ENCODE data around the gene KCNJ14. TPM values are rescaled to one million over a fixed set of nuclear protein-coding genes. Genes with fewer than 3 reads are reported as not detected.

KCNJ14 gene
- total RNA-seq: 0.19 TPM
- long read RNA-seq: 0 reads

DNA sequence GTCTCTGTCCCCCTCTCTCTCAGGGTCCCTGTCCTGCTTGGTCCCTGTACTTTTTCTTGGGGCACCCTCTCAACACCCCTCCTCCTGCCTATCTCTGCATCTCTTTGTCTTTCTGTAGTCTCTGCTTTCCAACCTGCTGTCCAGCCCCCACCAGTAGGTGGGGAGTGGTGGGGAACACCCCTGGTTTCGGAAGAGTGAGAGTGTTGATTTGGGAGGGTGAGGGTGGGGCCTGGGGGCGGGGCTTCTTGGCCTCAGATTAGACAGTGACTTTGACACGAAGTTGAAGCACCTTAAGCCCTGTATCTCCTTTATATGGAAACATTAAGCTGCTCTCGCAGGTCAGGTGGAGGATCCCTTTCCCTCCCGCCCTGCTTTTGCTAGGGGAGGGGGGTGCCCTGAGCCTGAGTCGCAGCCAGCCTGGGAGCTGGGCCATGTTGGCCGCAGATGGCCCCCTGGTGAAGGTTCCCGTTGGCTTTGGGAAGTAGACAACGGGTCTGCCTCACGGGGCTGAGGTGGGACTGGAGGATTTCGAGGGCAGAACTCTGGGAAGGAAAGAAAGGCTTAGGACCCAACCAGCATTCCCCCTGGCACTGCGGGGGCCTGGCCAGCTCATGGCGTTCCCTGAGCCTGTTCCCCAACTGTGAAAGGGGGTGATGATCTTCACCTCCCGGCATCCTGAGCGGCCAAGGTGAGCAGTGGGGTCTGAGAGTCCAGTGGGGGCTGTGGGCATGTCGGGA lies at the start of gene KCNJ14:
TSS of gene KCNJ14 (plus strand) at position 404 of the 737 bp plus-strand sequence. CDS start 6,151 bp downstream, outside the sequence.
- no peak for ATAC-seq
- DNase-seq (ENCODE audit: missing footprints): no peak
- intact Hi-C loops (cut with DNase I): no loop called here

DNA sequence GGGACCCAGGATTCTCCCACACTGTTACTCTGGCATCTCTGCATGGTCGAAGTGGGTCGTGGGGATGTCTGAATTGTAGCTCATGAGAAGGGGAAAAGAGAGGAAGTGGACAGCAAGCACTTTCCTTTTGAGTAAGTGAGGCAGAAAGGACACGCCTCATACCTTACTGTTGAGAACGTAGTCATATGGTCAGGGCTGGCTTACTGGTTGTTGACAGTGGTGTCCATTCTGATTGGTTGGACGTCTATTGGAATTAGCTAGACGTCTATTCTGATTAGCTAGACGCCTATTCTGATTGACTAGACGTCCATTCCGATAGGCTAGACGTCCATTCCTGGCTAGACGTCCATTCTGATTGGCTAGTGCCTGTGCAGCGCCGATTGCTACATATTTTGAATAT lies 49.5 kb upstream of the KCNJ14 start:
- no peak for DNase-seq (ENCODE audit: missing footprints)
- intact Hi-C loops (cut with DNase I): no loop called here
- no peak for ATAC-seq

DNA sequence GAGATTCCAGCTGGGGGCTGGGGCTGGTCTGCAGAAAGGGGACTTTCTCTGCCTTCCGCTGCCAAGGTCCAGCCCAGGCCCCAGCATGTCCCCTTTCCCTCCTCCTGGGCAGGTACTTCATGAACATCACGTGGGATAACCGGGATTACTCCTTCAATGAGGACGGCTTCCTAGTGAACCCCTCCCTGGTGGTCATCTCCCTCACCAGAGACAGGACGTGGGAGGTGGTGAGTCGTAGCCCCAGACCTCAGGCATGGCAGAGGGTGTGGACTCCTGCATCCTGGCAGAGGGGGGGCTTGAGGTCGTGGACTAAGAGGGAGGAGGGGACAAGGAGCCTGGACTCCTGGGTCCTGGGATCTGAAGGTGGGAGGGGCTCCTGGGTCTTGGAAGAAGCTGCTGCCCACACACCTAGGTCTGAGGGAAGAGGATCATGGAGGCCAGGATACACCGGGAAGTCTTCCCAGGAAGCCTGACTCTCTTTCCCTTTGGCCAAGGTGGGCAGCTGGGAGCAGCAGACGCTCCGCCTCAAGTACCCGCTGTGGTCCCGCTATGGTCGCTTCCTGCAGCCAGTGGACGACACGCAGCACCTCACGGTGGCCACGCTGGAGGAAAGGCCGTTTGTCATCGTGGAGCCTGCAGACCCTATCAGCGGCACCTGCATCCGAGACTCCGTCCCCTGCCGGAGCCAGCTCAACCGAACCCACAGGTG lies 41.3 kb upstream of the KCNJ14 start:
- ATAC-seq (no peak), DNase-seq (ENCODE audit: missing footprints) (no peak)
- intact Hi-C loops (cut with DNase I): no loop called here

DNA sequence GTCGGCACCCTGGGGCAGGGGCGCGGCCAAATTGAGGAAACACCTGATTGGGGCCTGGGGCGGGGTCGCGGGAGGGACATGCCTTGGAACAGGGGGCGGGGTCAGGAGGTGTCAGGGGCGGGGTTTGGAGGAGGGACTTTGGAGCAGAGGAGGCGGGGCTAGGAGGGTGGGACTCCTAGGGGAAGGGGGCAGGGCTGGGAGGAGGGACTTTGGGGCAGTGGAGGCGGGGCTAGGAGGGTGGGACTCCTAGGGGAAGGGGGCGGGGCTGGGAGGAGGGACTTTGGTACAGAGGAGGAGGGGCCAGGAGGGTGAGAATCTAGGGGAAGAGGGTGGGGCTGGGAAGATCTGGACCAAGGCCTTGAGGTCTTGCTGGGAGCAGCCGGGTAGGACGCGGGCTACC lies 40.0 kb upstream of the KCNJ14 start:
- intact Hi-C loops (cut with DNase I): no loop called here
- peak; percentile 87 for ATAC-seq
- peak; percentile 91 for DNase-seq (ENCODE audit: missing footprints)

DNA sequence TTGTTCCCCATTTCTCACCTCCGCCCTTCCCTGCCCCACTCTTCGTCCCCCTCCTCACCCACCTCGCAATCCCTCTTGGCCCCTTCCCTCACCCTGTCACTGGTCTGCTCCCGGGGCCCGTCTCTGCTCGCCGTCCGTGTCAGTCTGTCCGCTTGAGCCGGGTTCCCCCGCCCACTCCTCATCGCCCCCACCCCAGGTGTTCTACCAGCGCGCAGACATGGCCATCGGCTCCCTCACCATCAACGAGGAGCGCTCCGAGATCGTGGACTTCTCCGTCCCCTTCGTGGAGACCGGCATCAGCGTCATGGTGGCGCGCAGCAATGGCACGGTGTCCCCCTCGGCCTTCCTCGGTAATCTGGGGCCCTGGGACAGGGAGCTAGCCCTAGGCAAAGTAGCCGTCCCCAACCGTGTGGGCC lies 39.6 kb upstream of the KCNJ14 start:
- intact Hi-C loops (cut with DNase I): no loop called here
- ATAC-seq (no peak), DNase-seq (ENCODE audit: missing footprints) (no peak)

DNA sequence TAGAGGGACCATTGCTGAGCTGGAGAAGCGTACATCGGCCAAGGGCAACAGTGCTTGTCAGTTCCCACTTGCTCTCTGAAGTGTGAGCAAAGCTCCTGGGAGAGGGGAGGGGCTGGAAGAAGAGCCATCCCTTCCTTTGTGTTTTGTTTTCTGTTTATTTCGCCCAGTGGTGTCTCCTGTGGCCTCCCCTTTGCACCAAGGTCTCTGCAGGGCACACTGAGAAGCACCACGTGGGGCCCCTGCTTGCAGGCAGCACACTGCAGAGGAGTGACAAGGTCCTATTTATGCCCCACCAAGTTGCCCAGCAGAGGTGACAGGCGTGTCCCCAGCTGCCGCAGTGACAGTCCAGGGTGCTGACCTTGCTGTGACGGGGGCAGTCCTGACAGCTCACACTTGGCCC lies 38.0 kb upstream of the KCNJ14 start:
- intact Hi-C loops (cut with DNase I): no loop called here
- peak; percentile 57 for ATAC-seq
- DNase-seq (ENCODE audit: missing footprints): no peak

DNA sequence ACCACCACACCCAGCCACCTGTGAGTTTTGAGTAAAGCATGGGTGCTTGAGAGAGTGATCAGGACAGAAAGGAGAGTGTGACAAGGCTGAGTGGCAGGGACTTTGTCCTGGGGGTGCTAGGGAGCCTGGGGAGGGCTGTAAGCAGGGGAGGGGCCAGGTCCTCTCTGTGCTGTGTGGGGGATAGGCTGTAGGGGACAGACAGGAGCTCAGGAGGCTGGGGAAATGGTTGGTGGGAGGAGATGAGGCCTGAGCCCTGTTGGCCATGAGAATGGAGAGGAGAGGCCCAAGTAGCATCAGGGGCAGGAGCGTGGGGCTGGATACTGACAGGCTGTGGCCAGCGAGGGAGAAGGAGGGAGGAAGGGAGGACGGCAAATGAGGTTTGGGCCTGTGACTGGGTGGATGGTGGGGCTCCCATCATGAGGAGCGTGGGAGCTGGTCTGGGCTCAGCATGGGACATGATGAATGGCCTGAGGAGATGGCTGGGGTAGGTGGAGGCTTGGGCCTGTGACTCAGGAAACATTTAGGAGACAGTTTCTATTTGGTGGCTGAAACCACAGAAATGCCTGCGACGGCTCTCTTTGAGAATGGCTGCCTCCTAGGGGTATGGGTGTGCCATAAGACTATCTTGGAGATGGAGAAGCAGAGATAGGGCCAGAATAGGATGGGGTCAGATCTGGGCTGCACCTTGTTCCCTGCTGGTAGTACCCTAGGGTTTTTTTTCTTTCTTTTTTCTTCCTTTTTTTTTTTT lies 36.9 kb upstream of the KCNJ14 start:
- ATAC-seq: no peak
- no peak for DNase-seq (ENCODE audit: missing footprints)
- intact Hi-C loops (cut with DNase I): no loop called here

DNA sequence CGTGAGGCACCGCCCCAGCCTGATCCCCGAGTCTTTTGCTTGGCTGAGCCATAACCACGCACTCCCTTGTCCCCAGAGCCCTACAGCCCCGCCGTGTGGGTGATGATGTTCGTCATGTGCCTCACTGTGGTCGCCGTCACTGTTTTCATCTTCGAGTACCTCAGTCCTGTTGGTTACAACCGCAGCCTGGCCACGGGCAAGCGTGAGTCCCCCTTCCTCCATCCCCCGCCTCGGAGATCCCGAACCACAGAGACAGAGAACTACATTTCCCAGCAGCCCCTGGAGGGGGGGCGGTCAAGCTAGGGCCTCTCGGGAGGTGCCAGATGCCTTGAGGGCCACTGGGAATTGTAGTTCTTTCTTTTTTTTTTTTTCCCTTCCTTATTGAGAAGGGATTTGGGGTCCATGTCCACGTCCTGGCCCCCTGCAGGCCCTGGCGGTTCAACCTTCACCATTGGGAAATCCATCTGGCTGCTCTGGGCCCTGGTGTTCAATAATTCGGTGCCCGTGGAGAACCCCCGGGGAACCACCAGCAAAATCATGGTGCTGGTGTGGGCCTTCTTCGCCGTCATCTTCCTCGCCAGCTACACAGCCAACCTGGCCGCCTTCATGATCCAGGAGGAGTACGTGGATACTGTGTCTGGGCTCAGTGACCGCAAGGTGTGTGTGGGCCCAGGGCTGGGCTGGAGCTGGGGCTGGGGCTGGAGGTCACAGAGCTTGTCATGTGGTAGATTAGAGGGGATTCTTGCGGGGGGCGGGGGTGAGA lies 36.0 kb upstream of the KCNJ14 start:
- ATAC-seq: peak; percentile 32
- DNase-seq (ENCODE audit: missing footprints): no peak

DNA sequence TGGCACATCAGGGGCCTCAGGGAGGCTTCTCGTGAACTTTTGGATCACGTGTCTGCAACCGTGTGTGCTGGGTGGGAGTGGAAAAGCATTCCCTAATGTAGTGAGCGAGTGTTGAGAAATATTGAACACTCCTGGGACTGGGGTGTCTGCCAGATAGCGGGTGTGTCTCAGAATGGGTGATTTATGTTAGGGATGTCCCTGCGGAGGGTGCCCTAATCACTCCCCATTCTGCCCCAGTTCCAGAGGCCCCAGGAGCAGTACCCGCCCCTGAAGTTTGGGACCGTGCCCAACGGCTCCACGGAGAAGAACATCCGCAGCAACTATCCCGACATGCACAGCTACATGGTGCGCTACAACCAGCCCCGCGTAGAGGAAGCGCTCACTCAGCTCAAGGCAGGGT lies 33.8 kb upstream of the KCNJ14 start:
- ATAC-seq: no peak
- intact Hi-C loops (cut with DNase I): no loop called here
- DNase-seq (ENCODE audit: missing footprints): no peak

More for the DNA sequence above, 36.0 kb upstream of the KCNJ14 start:
- intact Hi-C loops (cut with DNase I): no loop called here

DNA sequence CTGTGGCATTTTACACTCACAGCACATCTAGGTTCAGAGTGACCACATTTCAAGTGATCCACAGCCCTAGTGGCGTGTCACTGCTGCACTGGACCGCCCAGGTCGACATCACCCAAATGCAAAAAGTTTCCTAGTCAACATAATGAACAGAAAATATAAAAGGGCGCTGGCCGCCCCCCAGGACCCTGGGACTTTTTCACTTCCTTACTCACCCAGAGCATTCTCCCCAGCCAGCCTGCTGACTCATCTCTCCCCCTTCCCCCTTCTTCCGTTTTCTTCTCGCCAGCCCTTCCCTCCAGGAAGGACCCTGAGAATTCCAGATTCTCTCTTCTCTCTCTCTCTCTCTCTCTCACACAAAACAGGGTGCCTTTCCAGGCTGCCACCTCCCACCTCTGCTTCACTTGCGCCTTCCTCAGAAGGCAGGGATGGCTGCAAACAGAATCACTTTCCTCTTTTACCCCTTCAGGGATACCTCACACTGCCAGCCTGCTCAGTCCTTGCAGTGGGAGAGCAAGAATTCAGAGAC lies 30.6 kb upstream of the KCNJ14 start:
- no peak for DNase-seq (ENCODE audit: missing footprints)
- intact Hi-C loops (cut with DNase I): no loop called here
- ATAC-seq: no peak

DNA sequence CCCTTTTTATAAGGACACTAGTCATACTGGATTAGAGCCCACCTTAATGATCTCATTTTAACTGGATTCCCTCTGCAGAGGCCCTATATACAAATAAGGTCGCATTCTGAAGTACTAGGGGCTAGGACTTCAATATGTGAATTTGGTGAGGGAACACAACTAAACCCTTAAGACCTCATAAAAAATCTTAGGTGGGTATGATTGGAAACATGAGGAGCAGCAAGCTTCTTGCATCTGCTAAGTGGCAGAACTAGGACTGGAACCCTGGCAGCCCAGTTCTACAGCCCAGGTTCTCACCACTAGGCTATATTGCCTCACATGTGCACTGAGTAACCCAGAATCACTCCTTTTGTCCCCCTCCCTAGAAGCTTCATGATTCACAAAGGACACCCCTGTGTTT lies 26.7 kb upstream of the KCNJ14 start:
- no peak for DNase-seq (ENCODE audit: missing footprints)
- ATAC-seq: no peak
- intact Hi-C loops (cut with DNase I): no loop called here

DNA sequence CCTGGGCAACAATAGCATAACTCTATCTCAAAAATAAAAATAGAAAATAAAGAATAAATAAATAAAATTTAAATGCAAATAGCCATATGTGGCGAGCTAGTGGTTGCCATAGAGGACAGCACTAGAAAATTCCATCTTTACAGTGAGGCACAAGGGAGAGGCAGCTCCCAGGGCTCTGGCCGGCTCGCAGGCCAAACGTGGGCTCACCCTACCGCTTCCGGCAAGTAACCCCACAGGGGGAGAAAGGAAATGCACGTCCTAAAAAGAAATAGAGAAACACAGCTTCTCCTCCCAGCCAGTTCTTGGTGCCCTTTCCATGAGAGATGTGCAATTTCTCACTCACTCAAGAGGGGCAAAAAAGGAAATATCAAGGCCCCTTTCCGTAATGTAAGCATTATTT lies 22.0 kb upstream of the KCNJ14 start:
- intact Hi-C loops (cut with DNase I): no loop called here
- ATAC-seq (no peak), DNase-seq (ENCODE audit: missing footprints) (no peak)

DNA sequence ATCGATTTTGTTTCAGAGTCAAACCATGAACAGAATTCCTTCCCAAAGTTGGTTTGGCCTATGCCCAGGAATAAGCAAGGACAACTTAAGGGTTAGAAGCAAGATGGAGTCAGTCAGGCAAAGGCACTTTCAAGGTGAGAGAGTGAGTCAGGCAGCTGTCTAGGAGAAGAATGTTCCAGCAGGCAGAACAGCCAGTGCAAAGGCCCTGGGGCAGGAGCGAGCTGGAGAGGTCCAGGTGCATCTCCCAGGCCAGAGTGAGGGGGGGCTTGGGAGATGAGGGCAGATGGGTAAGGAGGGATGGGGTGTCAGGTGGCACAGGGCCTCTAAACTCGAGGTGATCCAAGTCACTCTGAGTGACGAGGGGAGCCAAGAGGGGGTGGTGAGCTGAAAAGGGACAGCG lies 18.8 kb upstream of the KCNJ14 start:
- intact Hi-C loops (cut with DNase I): no loop called here
- ATAC-seq: no peak
- no peak for DNase-seq (ENCODE audit: missing footprints)

DNA sequence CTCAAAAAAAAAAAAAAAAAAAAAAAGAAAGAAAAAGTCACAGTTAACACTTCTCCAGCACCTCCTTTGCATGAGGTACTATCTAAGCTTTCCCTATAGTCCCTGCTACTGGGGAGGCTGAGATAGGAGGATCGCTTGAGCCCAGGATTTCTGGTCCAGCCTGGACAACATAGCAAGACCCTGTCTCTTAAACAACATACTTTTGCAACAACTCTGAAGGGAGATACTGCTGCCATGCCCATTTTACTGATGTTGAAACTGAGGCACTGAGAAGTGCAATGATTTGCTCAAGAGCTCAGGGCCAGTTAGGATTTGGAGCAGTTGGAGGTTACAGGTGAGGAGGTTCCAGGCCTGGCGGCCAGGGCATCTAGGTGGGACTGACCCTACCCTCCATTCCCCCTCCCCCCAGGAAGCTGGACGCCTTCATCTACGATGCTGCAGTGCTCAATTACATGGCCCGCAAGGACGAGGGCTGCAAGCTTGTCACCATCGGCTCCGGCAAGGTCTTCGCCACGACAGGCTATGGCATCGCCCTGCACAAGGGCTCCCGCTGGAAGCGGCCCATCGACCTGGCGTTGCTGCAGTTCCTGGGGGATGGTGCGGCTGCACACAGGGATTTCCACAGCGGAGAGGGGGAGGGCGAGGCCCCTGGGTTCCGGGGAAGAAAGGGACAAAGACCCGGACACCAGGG lies 13.9 kb upstream of the KCNJ14 start:
- ATAC-seq: no peak
- intact Hi-C loops (cut with DNase I): no loop called here
- no peak for DNase-seq (ENCODE audit: missing footprints)

DNA sequence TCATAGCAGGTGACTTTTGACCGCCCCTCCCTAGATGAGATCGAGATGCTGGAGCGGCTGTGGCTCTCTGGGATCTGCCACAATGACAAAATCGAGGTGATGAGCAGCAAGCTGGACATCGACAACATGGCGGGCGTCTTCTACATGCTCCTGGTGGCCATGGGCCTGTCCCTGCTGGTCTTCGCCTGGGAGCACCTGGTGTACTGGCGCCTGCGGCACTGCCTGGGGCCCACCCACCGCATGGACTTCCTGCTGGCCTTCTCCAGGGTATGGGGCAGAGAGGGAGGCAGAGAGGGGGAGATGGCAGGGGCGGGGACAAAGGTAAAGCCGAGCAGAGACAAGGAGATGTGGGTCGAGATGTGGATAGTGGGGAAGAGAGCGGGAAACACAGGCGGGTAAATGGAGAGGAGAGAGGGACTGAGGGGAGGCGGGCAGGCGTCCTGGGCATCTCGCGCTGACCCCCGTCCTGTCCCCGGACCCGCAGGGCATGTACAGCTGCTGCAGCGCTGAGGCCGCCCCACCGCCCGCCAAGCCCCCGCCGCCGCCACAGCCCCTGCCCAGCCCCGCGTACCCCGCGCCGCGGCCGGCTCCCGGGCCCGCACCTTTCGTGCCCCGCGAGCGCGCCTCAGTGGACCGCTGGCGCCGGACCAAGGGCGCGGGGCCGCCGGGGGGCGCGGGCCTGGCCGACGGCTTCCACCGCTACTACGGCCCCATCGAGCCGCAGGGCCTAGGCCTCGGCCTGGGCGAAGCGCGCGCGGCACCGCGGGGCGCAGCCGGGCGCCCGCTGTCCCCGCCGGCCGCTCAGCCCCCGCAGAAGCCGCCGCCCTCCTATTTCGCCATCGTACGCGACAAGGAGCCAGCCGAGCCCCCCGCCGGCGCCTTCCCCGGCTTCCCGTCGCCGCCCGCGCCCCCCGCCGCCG lies 13.0 kb upstream of the KCNJ14 start:
- no peak for DNase-seq (ENCODE audit: missing footprints)
- intact Hi-C loops (cut with DNase I): no loop called here

DNA sequence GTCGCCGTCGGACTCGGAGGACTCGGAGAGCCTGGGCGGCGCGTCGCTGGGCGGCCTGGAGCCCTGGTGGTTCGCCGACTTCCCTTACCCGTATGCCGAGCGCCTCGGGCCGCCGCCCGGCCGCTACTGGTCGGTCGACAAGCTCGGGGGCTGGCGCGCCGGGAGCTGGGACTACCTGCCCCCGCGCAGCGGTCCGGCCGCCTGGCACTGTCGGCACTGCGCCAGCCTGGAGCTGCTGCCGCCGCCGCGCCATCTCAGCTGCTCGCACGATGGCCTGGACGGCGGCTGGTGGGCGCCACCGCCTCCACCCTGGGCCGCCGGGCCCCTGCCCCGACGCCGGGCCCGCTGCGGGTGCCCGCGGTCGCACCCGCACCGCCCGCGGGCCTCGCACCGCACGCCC lies 12.1 kb upstream of the KCNJ14 start:
- no peak for DNase-seq (ENCODE audit: missing footprints)
- no peak for ATAC-seq
- intact Hi-C loops (cut with DNase I): no loop called here

More for the DNA sequence above, 13.0 kb upstream of the KCNJ14 start:
- no peak for ATAC-seq

DNA sequence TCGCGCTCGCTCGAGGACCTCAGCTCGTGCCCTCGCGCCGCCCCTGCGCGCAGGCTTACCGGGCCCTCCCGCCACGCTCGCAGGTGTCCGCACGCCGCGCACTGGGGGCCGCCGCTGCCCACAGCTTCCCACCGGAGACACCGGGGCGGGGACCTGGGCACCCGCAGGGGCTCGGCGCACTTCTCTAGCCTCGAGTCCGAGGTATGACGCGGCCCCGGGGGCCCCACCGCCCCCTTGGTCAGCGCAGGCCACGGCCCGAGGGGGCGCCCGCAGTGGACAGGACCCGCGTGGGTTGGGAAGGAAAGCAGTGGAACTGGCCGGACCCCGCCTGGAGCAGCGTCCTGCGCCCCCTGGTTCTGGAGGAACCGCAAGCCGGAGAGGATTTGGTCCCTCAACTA lies 11.6 kb upstream of the KCNJ14 start:
- DNase-seq (ENCODE audit: missing footprints) (no peak), ATAC-seq (no peak)
- intact Hi-C loops (cut with DNase I): no loop called here

Measured in Right ventricle myocardium inferior (tissue), 1 donor.